Stomach (tissue), 9 donors: ENCODE results near the gene KIR3DL1. TPM values are rescaled to one million over a fixed set of nuclear protein-coding genes. Genes with fewer than 3 reads are reported as not detected.
"Not testable (repeated sequence)": the region's sequence is repeated elsewhere in the genome, so short reads cannot be mapped to it uniquely, and the experiment has no call there.

Experiments
- DNase-seq, 2 donors: peaks; one replicate each; pipeline versions ENCODE4 v3.0.0 to v3.0.0-alpha.2; 2013 to 2019
- H3K27ac ChIP-seq, 5 donors: fragments of 200-600 bp in 4 of 5; sonication (generic) in 4 of 5; one replicate each; pipeline ENCODE4 v1.5.1; 2013 to 2019; ENCODE audit warnings: mild to moderate bottlenecking in 1 of 5, moderate library complexity in 1 of 5
- H3K27me3 ChIP-seq, 3 donors: fragments of 200-600 bp; sonication (generic); one replicate each; pipeline ENCODE4 v1.5.1; 2017 to 2019; ENCODE audit warnings: mixed run types in 1 of 3
- H3K36me3 ChIP-seq, 4 donors: fragments of 200-600 bp; sonication (generic); 1 replicate in 3 of 4; 2 replicates in 1 of 4; pipeline ENCODE4 v1.5.1; 2016 to 2019
- H3K4me1 ChIP-seq, 4 donors: fragments of 200-600 bp; sonication (generic); one replicate each; pipeline ENCODE4 v1.5.1; 2016 to 2019
- H3K4me3 ChIP-seq, 4 donors: fragments of 200-600 bp; sonication (generic) in 3 of 4; one replicate each; pipeline ENCODE4 v1.5.1; 2016 to 2019; ENCODE audit warnings: mild to moderate bottlenecking in 1 of 4
- H3K9me3 ChIP-seq, 4 donors: fragments of 200-600 bp; sonication (generic); one replicate each; pipeline ENCODE4 v1.5.1; 2016 to 2019
- POLR2A ChIP-seq, 4 donors: fragments of 450-650 bp; IDR thresholded peaks; one replicate each; pipeline ENCODE4 v1.6.1; 2016; ENCODE audit warnings: antibody characterized with exemption in 4 of 4, control low read depth in 2 of 4, mild to moderate bottlenecking in 1 of 4, moderate library complexity in 1 of 4
- WGBS, 5 donors: extraction: QIAGEN DNeasy Blood & Tissue Kit in 3 of 5; methylation state at CpG; one replicate each; pipeline versions ENCODE4 v1.1.5 to v1.1.7; 2013 to 2018; 5-methylcytosine and 5-hydroxymethylcytosine counted together
- intact Hi-C: fragments of 100-400 bp; cut with DNase I; formaldehyde crosslinking; loops from one replicate; pipeline ENCODE4 v1.15.1; 2023; ENCODE audit warnings: low total_unique reads
- polyA plus RNA-seq, 3 donors: library from polyadenylated mRNA; stranded (reverse); fragments of 200-250 nt; gene quantifications; one replicate each; pipeline ENCODE4 v1.2.3, GENCODE V29; 2013
- total RNA-seq, 5 donors: library from RNA; depleted of rRNA; stranded (reverse); fragments of >200 nt; gene quantifications; one replicate each; pipeline versions ENCODE4 v1.1.0 to v1.2.3, GENCODE V29; 2014 to 2016
- donor health status: healthy with polysubstance abuse.
- donor health status: Bipolar disorder and iron deficiency.
- donor health status: healthy.

The KIR3DL1 gene
- total and polyA plus RNA-seq, 8 donors: not detected

DNA sequence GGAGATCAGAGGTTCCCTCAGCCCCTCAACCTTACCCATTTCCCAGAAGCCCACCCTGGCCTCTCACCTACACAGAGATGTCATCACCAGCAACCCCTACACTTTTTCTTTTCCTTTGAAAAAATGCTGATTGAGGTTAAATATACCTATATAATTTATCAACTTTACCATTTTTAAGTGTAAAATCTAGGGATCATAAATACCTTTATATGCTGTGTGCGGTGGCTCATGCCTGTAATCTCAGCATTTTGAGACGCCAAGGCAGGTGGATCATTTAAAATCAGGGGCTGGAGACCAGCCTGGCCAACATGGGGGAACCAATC lies 9.8 kb upstream of the KIR3DL1 start:
- H3K9me3 ChIP-seq: peaks cover 0 to 8% (median 3%) of the 10 kb centered on the region in 4 donors
- intact Hi-C loops: no loop called here
- peaks cover 0 to 19% (median 4%) of the 10 kb centered on the region in 3 donors for H3K27me3 ChIP-seq
- H3K27ac ChIP-seq: no peak overlapping the region
- no peak for TF ChIP-seq POLR2A (IDR thresholded peaks at IDR 0.05)
- DNase-seq: no peak
- H3K4me3 ChIP-seq: no peak overlapping the region
- H3K4me1 ChIP-seq: no peaks in the 10 kb centered on the region
- 59 to 77% (median 66%) methylated on average over 2 of the region's 2 CpGs for WGBS, 5 donors
- no peaks in the 10 kb centered on the region for H3K36me3 ChIP-seq

DNA sequence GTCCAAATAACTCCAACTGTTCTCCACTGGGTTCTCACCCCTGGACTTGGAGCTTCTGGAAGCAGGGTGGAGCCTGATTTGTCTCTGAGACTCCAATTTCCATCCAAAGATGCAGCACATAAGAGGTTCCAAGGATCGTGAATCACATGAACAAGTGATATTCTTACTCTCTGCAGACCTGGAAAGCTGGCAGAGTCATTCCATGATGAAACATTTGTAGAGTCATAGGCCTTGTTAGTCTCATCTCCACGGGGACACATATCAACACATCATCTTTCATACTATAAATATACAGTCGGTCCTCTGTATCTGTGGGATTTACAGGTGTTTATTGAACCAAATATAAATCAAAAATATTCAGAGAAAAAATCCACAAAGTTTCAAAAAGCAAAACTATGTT lies 1.7 kb upstream of the KIR3DL1 start:
- H3K4me3 ChIP-seq, H3K4me1 ChIP-seq, H3K27me3 ChIP-seq, H3K27ac ChIP-seq, DNase-seq, intact Hi-C loops, H3K36me3 ChIP-seq: not testable (repeated sequence)
- 62 to 69% (median 65%) methylated on average over 3 of the region's 3 CpGs for WGBS, 5 donors
- peaks cover 0 to 17% (median 11%) of the 10 kb centered on the region in 4 donors for H3K9me3 ChIP-seq

DNA sequence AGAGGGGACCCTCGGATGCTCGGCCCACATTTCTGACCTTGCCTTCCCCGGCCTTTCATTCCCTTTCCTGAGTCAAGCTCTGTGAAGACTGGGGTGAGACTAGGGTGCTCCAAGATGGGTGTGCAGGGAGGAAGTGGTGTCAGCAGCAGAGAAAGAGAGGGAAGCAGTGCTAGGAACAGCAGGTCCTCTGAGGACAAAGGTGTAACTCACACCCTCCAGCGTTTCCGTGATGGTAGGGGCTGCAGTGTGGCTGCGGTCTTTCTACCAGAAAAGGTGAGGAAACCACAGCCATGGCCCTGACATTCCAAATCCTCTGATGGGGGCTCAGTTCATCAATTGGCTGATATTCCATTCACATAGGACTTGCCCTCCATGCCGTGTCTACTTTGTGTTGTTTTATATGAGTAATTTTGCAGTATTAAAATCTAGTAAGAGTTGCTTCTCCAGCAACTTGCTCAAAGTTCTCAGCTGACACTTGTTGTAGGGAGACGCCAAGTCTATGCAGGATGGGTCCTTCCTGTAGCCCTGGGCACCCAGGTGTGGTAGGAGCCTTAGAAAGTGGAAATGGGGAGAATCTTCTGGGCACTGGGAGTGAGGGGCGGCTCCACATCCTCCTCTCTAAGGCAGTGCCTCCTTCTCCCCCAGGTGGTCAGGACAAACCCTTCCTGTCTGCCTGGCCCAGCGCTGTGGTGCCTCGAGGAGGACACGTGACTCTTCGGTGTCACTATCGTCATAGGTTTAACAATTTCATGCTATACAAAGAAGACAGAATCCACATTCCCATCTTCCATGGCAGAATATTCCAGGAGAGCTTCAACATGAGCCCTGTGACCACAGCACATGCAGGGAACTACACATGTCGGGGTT lies 1.6 kb downstream of the KIR3DL1 start:
- no peaks in the 10 kb centered on the region for H3K4me1 ChIP-seq
- WGBS, 5 donors: 71 to 85% (median 84%) methylated on average over 15 of the region's 15 CpGs
- TF ChIP-seq POLR2A (IDR thresholded peaks at IDR 0.05): no peak
- no peaks in the 10 kb centered on the region for H3K36me3 ChIP-seq
- no peak for DNase-seq
- intact Hi-C loops: no loop called here
- H3K27me3 ChIP-seq: no peaks in the 10 kb centered on the region
- no peaks in the 10 kb centered on the region for H3K9me3 ChIP-seq
- no peak overlapping the region for H3K27ac ChIP-seq
- no peak overlapping the region for H3K4me3 ChIP-seq

DNA sequence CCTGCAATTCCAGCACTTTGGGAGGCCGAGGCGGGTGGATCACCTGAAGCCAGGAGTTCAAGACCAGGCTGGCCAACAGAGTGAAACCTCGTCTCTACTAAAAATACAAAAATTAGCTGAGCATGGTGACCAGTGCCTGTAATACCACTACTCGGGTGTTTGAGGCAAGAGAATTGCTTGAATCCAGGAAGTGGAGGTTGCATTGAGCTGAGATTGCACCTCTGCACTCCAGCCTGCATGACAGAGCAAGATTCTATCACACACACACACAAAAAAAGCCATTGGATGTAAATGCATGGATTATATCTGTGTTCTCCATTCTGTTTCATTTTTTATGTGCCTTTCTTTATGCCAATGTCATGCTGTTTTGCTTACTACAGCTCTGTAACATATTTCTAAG lies 8.1 kb downstream of the KIR3DL1 start:
- WGBS, 5 donors: 69 to 82% (median 70%) methylated on average over 4 of the region's 4 CpGs
- H3K4me1 ChIP-seq, H3K36me3 ChIP-seq, DNase-seq, H3K27ac ChIP-seq, H3K9me3 ChIP-seq, H3K27me3 ChIP-seq, H3K4me3 ChIP-seq, intact Hi-C loops: not testable (repeated sequence)

DNA sequence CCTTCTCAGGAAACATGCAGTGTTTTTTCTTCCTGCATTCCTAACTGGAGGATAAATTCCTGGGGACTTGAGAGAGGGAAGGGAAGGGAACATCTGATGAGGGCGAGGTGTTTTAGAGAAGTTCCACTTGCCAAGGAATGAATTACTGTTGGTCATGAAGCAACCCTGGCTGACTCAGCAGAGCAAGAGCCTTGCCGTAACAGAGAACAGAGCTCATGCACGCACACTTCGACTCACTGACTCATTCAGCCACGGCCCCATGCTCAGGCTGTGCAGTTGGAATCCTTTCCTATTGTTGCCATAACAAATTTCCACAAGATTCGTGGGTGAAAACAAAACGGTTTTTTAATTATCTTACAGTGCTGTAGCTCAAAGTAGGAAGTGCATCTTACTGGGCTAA lies 9.1 kb downstream of the KIR3DL1 start:
- H3K9me3 ChIP-seq, H3K36me3 ChIP-seq, intact Hi-C loops, H3K27me3 ChIP-seq, H3K27ac ChIP-seq, H3K4me3 ChIP-seq, DNase-seq, H3K4me1 ChIP-seq: not testable (repeated sequence)
- 52 to 69% (median 60%) methylated on average over 7 of the region's 7 CpGs for WGBS, 5 donors

DNA sequence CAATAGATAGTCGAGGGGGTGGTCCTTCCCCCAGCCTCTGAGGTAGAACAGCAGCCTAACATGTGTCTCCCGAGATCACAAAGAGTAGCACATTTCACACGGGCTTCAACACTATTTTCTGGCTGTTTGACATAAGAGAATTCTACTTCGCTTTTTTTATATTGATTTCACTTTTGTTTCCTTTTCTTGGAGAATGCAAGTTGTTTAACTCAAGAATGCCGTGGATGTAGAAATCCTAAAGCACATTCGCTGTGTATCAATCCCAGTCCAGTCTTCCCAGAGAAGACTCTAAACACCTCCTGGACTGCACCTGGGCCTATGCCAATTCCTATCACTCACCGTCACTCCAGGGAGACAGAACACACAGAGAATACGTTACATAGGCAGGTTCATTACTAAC lies 11.8 kb downstream of the KIR3DL1 start:
- intact Hi-C loops, H3K9me3 ChIP-seq, H3K27ac ChIP-seq, H3K27me3 ChIP-seq, H3K4me3 ChIP-seq, DNase-seq, H3K36me3 ChIP-seq, H3K4me1 ChIP-seq: not testable (repeated sequence)
- 62 to 74% (median 72%) methylated on average over 7 to 8 of the region's 8 CpGs for WGBS, 5 donors

DNA sequence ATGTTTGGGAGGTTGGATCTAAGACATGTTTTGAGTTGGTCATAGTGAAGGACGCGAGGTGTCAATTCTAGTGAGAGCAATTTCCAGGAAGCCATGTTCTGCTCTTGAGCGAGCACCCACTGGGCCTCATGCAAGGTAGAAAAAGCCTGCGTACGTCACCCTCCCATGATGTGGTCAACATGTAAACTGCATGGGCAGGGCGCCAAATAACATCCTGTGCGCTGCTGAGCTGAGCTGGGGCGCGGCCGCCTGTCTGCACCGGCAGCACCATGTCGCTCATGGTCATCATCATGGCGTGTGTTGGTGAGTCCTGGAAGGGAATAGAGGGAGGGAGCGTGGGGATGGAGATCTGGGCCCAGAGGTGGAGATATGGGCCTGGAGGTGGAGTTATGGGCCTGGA lies 16.2 kb downstream of the KIR3DL1 start, which contains the start of gene KIR2DS4:
Gene KIR2DS4, plus strand, starts transcription at position 181 of the 400 bp plus-strand sequence.
- 83 to 94% (median 84%) methylated on average over 14 of the region's 14 CpGs for whole genome bisulfite sequencing, 5 donors
- H3K9me3 ChIP-seq, H3K4me3 ChIP-seq, H3K36me3 ChIP-seq, H3K27me3 ChIP-seq, DNase-seq, intact Hi-C loops, H3K27ac ChIP-seq, H3K4me1 ChIP-seq: not testable (repeated sequence)

DNA sequence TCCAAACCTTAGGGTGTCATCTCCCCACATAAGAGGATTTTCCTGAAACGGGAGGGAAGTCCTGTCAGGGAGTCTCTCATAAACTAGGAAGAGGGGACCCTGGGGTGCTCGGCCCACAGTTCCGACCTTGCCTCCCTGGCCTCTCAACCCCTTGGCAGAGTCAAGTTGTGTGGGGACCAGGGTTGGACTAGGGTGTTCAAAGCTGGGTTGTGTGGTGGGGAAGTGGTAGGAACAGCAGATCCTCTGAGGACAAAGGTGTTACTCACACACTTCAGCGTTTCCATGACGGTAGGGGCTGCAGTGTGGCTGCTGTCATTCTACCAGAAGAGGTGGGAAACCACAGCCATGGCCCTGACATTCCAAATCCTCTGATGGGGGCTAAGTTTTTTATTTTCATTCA lies 18.9 kb downstream of the KIR3DL1 start:
- H3K4me3 ChIP-seq, H3K4me1 ChIP-seq, H3K9me3 ChIP-seq, H3K27me3 ChIP-seq, H3K36me3 ChIP-seq, H3K27ac ChIP-seq, DNase-seq, intact Hi-C loops: not testable (repeated sequence)
- WGBS, 5 donors: 68 to 82% (median 77%) methylated on average over 5 of the region's 5 CpGs

DNA sequence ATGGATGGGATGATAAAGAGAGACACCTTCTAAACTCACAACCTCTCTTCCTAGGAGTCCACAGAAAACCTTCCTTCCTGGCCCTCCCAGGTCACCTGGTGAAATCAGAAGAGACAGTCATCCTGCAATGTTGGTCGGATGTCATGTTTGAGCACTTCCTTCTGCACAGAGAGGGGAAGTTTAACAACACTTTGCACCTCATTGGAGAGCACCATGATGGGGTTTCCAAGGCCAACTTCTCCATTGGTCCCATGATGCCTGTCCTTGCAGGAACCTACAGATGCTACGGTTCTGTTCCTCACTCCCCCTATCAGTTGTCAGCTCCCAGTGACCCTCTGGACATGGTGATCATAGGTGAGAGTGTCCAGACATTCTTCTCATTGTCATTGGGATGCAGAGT lies 21.3 kb downstream of the KIR3DL1 start:
- intact Hi-C loops, DNase-seq, H3K27ac ChIP-seq, H3K4me1 ChIP-seq, H3K36me3 ChIP-seq, H3K4me3 ChIP-seq, H3K9me3 ChIP-seq, H3K27me3 ChIP-seq: not testable (repeated sequence)
- WGBS, 5 donors: 47 to 65% (median 57%) methylated on average over 1 to 2 of the region's 2 CpGs

DNA sequence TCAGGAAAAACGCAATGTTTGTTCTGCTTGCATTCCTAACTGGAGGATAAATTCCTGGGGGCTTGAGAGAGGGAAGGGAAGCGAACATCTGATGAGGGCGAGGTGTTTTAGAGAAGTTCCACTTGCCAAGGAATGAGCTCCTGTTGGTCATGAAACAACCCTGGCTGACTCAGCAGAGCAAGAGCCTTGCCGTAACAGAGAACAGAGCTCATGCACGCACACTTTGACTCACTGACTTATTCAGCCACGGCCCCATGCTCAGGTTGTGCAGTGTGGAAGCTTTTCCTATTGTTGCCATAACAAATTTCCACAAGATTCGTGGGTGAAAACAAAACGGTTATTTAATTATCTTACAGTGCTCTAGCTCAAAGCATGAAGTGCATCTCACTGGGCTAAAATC lies 26.9 kb downstream of the KIR3DL1 start:
- H3K36me3 ChIP-seq, DNase-seq, H3K9me3 ChIP-seq, H3K27me3 ChIP-seq, H3K4me3 ChIP-seq, H3K27ac ChIP-seq, H3K4me1 ChIP-seq, intact Hi-C loops: not testable (repeated sequence)
- 60 to 77% (median 69%) methylated on average over 7 to 8 of the region's 8 CpGs for WGBS, 5 donors

DNA sequence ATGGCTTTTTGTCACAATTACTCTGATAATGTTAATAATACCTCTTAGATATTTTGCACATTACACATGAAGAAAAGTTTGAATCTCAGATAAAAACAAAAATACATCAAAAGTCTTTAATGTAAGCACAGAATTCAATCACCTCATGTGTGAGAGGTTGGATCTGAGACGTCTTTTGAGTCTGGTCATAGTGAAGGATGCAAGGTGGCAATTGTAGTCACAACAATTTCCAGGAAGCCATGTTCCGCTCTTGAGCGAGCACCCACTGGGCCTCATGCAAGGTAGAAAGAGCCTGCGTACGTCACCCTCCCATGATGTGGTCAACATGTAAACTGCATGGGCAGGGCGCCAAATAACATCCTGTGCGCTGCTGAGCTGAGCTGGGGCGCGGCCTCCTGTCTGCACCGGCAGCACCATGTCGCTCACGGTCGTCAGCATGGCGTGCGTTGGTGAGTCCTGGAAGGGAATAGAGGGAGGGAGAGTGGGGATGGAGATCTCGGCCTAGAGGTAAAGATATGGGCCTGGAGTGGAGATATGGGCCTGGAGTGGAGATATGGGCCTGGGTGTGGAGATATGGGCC lies 33.9 kb downstream of the KIR3DL1 start, which contains the start of gene KIR3DL2:
Gene KIR3DL2, plus strand, starts transcription at position 383 of the 580 bp plus-strand sequence. Its CDS starts 33 bp downstream, at position 416.
- 82 to 87% (median 84%) methylated on average over 12 to 16 of the region's 16 CpGs for WGBS, 5 donors
- intact Hi-C loops, H3K27me3 ChIP-seq, H3K36me3 ChIP-seq, DNase-seq, H3K4me1 ChIP-seq, H3K9me3 ChIP-seq, H3K27ac ChIP-seq, H3K4me3 ChIP-seq: not testable (repeated sequence)
